Ishikawa (cell line): ENCODE data around the gene MROH8.

Source experiments
- CEBPB ChIP-seq: IDR thresholded peaks from 2 replicates; pipeline ENCODE4 v1.6.1; 2012
- CREB1 ChIP-seq: IDR thresholded peaks from 2 replicates; pipeline ENCODE4 v1.6.1; 2012; ENCODE audit warnings: low read depth
- EGR1 ChIP-seq: IDR thresholded peaks from 2 replicates; pipeline ENCODE4 v1.6.1; 2012
- EP300 ChIP-seq: IDR thresholded peaks from 2 replicates; pipeline ENCODE4 v1.6.1; 2012; ENCODE audit warnings: borderline replicate concordance
- FOXM1 ChIP-seq: IDR thresholded peaks from 2 replicates; pipeline ENCODE4 v1.6.1; 2012; ENCODE audit warnings: low read depth, borderline replicate concordance
- NFIC ChIP-seq: IDR thresholded peaks from 2 replicates; pipeline ENCODE4 v1.6.1; 2012
- RAD21 ChIP-seq: IDR thresholded peaks from 2 replicates; pipeline ENCODE4 v1.6.1; 2012; ENCODE audit warnings: low read depth
- TAF1 ChIP-seq: IDR thresholded peaks from 2 replicates; pipeline ENCODE4 v1.6.1; 2012; ENCODE audit warnings: low read depth, mild to moderate bottlenecking
- TCF12 ChIP-seq: IDR thresholded peaks from 2 replicates; pipeline ENCODE4 v1.6.1; 2012; ENCODE audit warnings: low read depth
- TEAD4 ChIP-seq: IDR thresholded peaks from 2 replicates; pipeline ENCODE4 v1.6.1; 2012
- USF1 ChIP-seq: IDR thresholded peaks from 2 replicates; pipeline ENCODE4 v1.6.1; 2012
- YY1 ChIP-seq: IDR thresholded peaks from 2 replicates; pipeline ENCODE4 v1.6.1; 2012; ENCODE audit warnings: low read depth
- ZBTB7A ChIP-seq: IDR thresholded peaks from 2 replicates; pipeline ENCODE4 v1.6.1; 2012; ENCODE audit warnings: low read depth
- TF ChIP-seq, protein P1 (sequence below): IDR thresholded peaks from 2 replicates; pipeline ENCODE4 v1.6.1; 2012
- TF ChIP-seq, protein P2 (sequence below): IDR thresholded peaks from 2 replicates; pipeline ENCODE4 v1.6.1; 2012; ENCODE audit warnings: low read depth, mild to moderate bottlenecking

MROH8 gene

DNA sequence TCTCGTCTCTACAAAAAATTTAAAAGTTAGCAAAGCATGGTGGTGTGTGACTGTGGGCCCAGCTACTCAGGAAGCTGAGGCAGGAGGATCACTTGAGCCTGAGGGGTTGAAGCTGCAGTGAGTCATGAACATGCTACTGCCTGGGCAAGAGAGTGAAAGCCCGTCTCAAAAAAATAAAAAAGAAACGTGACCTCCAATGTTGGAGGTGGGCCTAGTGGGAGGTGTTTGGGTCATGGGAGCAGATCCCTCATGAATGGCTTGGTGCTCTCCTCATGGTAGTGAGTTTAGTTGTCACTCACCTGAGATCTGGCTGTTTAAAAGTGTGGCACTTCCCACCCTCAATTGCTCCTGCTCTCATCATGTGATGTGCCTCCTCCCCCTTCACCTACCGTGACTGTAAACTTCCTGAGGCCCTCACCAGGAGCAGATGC, 107.9 kb downstream of the MROH8 start:
- no peak for TF ChIP-seq RAD21
- no peak for TF ChIP-seq EGR1
- TF ChIP-seq CREB1, result no peak
- no peak for TF ChIP-seq TEAD4
- TF ChIP-seq NFIC, result no peak
- no peak for TF ChIP-seq USF1
- TF ChIP-seq EP300, result no peak
- TF ChIP-seq TAF1, result no peak
- no peak for TF ChIP-seq FOXM1
- TF ChIP-seq ZBTB7A, result no peak
- TF ChIP-seq, protein P1, sequence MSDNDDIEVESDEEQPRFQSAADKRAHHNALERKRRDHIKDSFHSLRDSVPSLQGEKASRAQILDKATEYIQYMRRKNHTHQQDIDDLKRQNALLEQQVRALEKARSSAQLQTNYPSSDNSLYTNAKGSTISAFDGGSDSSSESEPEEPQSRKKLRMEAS, result no peak
- no peak for TF ChIP-seq YY1
- TF ChIP-seq TCF12, result no peak
- TF ChIP-seq, protein P2, sequence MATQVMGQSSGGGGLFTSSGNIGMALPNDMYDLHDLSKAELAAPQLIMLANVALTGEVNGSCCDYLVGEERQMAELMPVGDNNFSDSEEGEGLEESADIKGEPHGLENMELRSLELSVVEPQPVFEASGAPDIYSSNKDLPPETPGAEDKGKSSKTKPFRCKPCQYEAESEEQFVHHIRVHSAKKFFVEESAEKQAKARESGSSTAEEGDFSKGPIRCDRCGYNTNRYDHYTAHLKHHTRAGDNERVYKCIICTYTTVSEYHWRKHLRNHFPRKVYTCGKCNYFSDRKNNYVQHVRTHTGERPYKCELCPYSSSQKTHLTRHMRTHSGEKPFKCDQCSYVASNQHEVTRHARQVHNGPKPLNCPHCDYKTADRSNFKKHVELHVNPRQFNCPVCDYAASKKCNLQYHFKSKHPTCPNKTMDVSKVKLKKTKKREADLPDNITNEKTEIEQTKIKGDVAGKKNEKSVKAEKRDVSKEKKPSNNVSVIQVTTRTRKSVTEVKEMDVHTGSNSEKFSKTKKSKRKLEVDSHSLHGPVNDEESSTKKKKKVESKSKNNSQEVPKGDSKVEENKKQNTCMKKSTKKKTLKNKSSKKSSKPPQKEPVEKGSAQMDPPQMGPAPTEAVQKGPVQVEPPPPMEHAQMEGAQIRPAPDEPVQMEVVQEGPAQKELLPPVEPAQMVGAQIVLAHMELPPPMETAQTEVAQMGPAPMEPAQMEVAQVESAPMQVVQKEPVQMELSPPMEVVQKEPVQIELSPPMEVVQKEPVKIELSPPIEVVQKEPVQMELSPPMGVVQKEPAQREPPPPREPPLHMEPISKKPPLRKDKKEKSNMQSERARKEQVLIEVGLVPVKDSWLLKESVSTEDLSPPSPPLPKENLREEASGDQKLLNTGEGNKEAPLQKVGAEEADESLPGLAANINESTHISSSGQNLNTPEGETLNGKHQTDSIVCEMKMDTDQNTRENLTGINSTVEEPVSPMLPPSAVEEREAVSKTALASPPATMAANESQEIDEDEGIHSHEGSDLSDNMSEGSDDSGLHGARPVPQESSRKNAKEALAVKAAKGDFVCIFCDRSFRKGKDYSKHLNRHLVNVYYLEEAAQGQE, result no peak
- no peak for TF ChIP-seq CEBPB

- TF ChIP-seq RAD21, result no peak
- no peak for TF ChIP-seq EP300
- no peak for TF ChIP-seq TAF1
- TF ChIP-seq NFIC, result no peak
- no peak for TF ChIP-seq CEBPB
- TF ChIP-seq FOXM1, result no peak
- no peak for TF ChIP-seq YY1
- no peak for TF ChIP-seq TCF12
- TF ChIP-seq ZBTB7A, result no peak
- no peak for TF ChIP-seq EGR1
- TF ChIP-seq, protein P2, result no peak
- TF ChIP-seq, protein P1, result no peak
- no peak for TF ChIP-seq CREB1
- no peak for TF ChIP-seq USF1
- no peak for TF ChIP-seq TEAD4
Observed at GRCh38 chr20:37066168-37066567, 113.2 kb downstream of the MROH8 start.

DNA sequence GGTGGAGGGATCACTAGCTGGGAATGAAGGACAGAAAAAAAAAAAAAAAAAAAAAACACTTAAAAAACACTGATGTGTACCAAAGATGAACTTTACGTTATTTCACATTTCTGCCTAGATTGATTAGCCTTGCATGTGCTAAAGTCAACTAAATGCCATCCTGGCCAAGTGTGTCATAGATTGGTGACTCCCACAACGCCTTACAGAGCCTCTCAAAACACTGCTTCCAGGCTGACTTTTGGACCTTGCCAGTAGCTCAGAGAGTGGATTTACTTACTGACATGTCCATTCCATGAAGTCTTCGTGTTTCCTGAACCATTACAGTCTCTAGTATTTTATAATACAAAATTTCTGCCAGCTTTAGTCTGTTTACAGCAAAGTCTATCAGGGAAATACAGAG, 124.1 kb downstream of the MROH8 start:
- no peak for TF ChIP-seq CEBPB
- TF ChIP-seq ZBTB7A, result no peak
- TF ChIP-seq, protein P2, result no peak
- no peak for TF ChIP-seq TEAD4
- no peak for TF ChIP-seq TAF1
- TF ChIP-seq YY1, result no peak
- TF ChIP-seq EGR1, result no peak
- no peak for TF ChIP-seq TCF12
- no peak for TF ChIP-seq EP300
- no peak for TF ChIP-seq FOXM1
- no peak for TF ChIP-seq RAD21
- TF ChIP-seq, protein P1, result no peak
- no peak for TF ChIP-seq NFIC
- TF ChIP-seq USF1, result no peak
